HFFc6 (cell line): ENCODE measurements around the gene ART1. TPM values are rescaled to one million over a fixed set of nuclear protein-coding genes. Genes with fewer than 3 reads are reported as not detected.

Source experiments
- DNase-seq: peaks from one replicate; pipeline ENCODE4 v3.0.0-alpha.2; 2018
- H3K27ac Mint-ChIP-seq: 2 replicates; pipeline ENCODE4 v1.8.0; 2020; ENCODE audit warnings: mild to moderate bottlenecking, mixed read lengths
- H3K27me3 Mint-ChIP-seq: 2 replicates; pipeline ENCODE4 v1.8.0; 2021; ENCODE audit warnings: mild to moderate bottlenecking, moderate library complexity, mixed read lengths; ENCODE audit not compliant: insufficient read depth
- H3K36me3 Mint-ChIP-seq: 2 replicates; pipeline ENCODE4 v1.8.0; 2021; ENCODE audit warnings: low read depth, mixed read lengths
- H3K4me1 Mint-ChIP-seq: 2 replicates; pipeline ENCODE4 v1.8.0; 2020; ENCODE audit warnings: low read depth, mixed read lengths
- H3K4me3 Mint-ChIP-seq: 2 replicates; pipeline ENCODE4 v1.8.0; 2020; ENCODE audit warnings: mild to moderate bottlenecking, moderate library complexity, mixed read lengths
- H3K9me3 Mint-ChIP-seq: 2 replicates; pipeline ENCODE4 v1.8.0; 2020; ENCODE audit warnings: mild to moderate bottlenecking, mixed read lengths
- CTCF ChIP-seq: fragments of 200-600 bp; sonication (generic); IDR thresholded peaks from 2 replicates; pipeline ENCODE4 v1.5.0; 2021; ENCODE audit warnings: antibody characterized with exemption, mild to moderate bottlenecking
- total RNA-seq, 6 experiments: library from RNA; stranded (reverse); fragmentation: NEBNext Ultra II Directional; extraction: Animal tissue kit (Norgen Biotek cat#: 25700); gene quantifications; 2 replicates in 1 of 6; 3 replicates in 5 of 6; pipeline ENCODE4 v1.2.3, GENCODE V29; 2021

The ART1 gene
- total RNA-seq, 6 experiments from 2014 or later, result not detected

DNA sequence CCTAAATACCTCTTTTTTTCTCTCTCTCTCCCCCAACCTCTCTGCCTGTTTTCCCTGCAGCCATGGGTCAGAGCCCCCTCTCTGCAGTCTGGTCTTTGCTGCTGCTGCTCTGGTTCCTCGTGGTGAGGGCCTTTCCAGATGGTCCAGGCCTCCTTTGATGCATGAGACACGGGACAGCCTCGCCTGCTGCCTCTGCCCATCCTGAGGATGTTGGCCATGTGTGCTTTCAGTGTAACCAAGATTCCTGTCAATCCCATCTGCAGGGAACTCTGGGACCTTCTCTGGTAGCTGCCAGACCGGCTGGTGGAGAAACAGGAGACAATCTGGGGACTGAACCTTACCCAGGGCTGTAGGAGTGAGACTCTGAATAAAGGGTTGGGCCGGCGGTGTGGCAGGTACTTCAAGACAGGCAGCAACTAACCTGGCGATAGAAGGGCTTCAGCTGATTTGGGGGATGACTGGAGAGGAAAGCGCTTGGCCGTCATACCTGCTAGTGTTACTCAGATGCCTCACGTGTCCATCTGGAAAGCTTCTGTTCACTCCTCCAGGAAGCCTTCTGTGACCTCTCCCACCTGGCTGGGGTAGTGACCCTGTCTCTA, 19.2 kb downstream of the ART1 start:
- no peak for DNase-seq
- Mint-ChIP-seq H3K27ac (no peak overlapping the region), H3K36me3 (peaks cover 24% of the 10 kb centered on the region), H3K27me3 (peaks cover 3% of the 10 kb centered on the region), H3K4me1 (no peaks in the 10 kb centered on the region), H3K9me3 (no peaks in the 10 kb centered on the region), H3K4me3 (no peak overlapping the region)
- no peak for TF ChIP-seq CTCF

DNA sequence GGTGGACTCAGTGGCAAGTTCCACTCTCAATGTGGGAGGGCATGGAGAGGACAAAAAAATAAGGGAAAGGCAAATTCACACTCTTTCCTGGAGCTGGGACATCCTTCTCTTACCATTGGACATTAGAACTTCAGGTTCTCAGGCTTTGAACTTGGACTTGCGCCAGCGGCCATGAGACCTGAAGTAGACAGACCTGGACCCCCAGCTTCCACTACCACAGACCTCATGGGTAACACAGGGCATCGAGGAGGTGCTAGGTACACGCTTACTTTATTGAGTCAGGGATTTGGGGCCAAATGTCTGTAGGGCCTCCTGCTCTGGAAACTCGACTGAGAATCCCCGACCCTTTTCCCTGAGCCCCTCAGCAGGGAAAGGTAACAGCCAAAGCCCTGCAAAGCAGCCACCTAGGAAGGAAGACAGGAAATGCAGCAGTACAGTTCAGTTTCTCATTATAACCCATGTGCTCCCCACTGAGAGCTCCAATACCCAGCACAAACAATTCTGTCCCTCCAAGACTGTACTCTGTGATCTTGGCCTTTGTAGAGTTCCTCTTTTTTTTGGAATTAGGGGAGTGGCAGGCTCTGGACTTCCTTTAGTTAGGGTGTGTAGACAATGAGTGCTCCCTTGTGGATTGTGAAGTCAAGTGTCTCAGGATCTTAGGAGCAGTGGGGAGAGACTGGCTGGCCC, 20.6 kb downstream of the ART1 start:
- Mint-ChIP-seq H3K9me3 (no peaks in the 10 kb centered on the region), H3K27me3 (peaks cover 1% of the 10 kb centered on the region), H3K36me3 (peaks cover 24% of the 10 kb centered on the region), H3K27ac (no peak overlapping the region), H3K4me1 (no peaks in the 10 kb centered on the region), H3K4me3 (no peak overlapping the region)
- TF ChIP-seq CTCF, result no peak
- no peak for DNase-seq

GRCh38 chr11:3666023-3666530, 21.1 kb downstream of the ART1 start:
- H3K36me3 Mint-ChIP-seq, result peaks cover 24% of the 10 kb centered on the region
- no peaks in the 10 kb centered on the region for H3K9me3 Mint-ChIP-seq
- TF ChIP-seq CTCF, result no peak
- DNase-seq, result no peak
- no peaks in the 10 kb centered on the region for H3K4me1 Mint-ChIP-seq
- no peak overlapping the region for H3K4me3 Mint-ChIP-seq
- peaks cover 4% of the 10 kb centered on the region for H3K27me3 Mint-ChIP-seq
- H3K27ac Mint-ChIP-seq, result no peak overlapping the region

DNA sequence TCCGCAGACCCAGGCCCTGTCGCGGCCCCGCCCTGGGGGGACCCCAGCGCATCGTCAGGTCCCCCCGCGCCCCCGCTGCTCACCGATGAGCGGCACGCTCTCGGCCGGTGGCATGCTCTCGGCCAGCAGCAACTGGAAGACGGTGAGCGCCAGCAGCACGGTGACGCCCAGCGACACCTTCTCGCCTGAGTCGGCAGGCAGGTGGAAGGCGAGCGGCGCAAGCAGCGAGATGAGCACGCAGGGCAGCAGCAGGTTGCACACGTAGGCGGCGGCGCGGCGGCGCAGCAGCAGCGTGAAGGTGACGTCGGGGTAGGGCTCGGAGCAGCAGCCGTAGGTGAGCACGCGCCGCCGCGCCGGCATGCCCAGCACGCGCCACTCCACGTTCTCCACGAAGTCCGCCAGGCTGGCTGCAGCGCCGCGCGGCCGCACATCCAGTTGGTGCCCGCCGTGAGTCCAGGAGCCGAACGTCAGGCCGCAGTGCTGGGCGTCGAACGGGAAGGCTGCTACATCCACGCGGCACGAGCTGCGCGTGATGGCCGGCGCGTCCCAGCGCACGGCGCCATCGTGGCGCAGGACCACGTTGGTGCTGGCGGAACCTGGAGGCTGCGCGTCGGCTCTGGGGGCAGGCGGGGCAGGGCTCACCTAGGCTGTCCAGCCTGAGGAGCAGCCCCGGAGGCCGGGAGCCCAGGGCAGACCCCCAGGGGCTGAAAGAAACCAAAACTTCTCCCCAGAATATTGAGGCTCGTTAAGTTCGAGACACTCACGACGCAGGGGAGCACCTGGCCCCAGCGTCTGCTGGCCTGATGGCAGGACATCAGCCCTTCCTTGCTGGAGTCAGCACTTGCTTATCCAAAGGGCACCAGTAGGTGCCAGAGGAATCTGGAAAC, 22.5 kb downstream of the ART1 start:
- Mint-ChIP-seq H3K36me3 (peaks cover 27% of the 10 kb centered on the region), H3K9me3 (no peaks in the 10 kb centered on the region), H3K4me1 (no peaks in the 10 kb centered on the region), H3K4me3 (no peak overlapping the region), H3K27me3 (peaks cover 4% of the 10 kb centered on the region), H3K27ac (no peak overlapping the region)
- TF ChIP-seq CTCF, result no peak
- DNase-seq, result no peak

GRCh38 chr11:3669128-3669527, 24.2 kb downstream of the ART1 start:
- no peaks in the 10 kb centered on the region for H3K9me3 Mint-ChIP-seq
- DNase-seq, result no peak
- H3K4me1 Mint-ChIP-seq, result peaks cover 3% of the 10 kb centered on the region
- peaks cover 36% of the 10 kb centered on the region for H3K36me3 Mint-ChIP-seq
- H3K4me3 Mint-ChIP-seq, result no peak overlapping the region
- no peak overlapping the region for H3K27ac Mint-ChIP-seq
- no peak for TF ChIP-seq CTCF
- H3K27me3 Mint-ChIP-seq, result peaks cover 4% of the 10 kb centered on the region; the same call in 1 of the 2 replicates
